Suprapubic skin (tissue), 4 donors: ENCODE data around the gene C20orf204. TPM values are rescaled to one million over a fixed set of nuclear protein-coding genes. Genes with fewer than 3 reads are reported as not detected.

ENCODE experiments used
- DNase-seq, 2 donors: peaks; one replicate each; pipeline ENCODE4 v3.0.0-alpha.2; 2019; ENCODE audit warnings: low spot score in 2 of 2
- H3K27ac ChIP-seq: fragments of 200-600 bp; sonication (generic); one replicate; pipeline ENCODE4 v1.5.1; 2019
- H3K27me3 ChIP-seq: fragments of 200-600 bp; sonication (generic); one replicate; pipeline ENCODE4 v1.5.1; 2019
- H3K36me3 ChIP-seq: fragments of 200-600 bp; sonication (generic); one replicate; pipeline ENCODE4 v1.5.1; 2019
- H3K4me1 ChIP-seq: fragments of 200-600 bp; sonication (generic); one replicate; pipeline ENCODE4 v1.5.1; 2019
- H3K4me3 ChIP-seq: fragments of 200-600 bp; sonication (generic); one replicate; pipeline ENCODE4 v1.5.1; 2019; ENCODE audit warnings: mild to moderate bottlenecking
- H3K9me3 ChIP-seq: fragments of 200-600 bp; sonication (generic); one replicate; pipeline ENCODE4 v1.5.1; 2019
- CTCF ChIP-seq, 2 donors: fragments of 200-600 bp in 1 of 2; fragments of 450-650 bp in 1 of 2; sonication (generic) in 1 of 2; IDR thresholded peaks; one replicate each; pipeline ENCODE4 v1.5.1; 2016 to 2019; ENCODE audit warnings: antibody characterized with exemption in 2 of 2, mild to moderate bottlenecking in 1 of 2, moderate library complexity in 1 of 2
- EP300 ChIP-seq: sonication (generic); formaldehyde crosslinking; IDR thresholded peaks from one replicate; pipeline ENCODE4 v1.6.1; 2017; ENCODE audit warnings: antibody characterized with exemption
- POLR2A ChIP-seq, 2 donors: fragments of 450-650 bp; IDR thresholded peaks; one replicate each; pipeline ENCODE4 v1.6.1; 2017; ENCODE audit warnings: antibody characterized with exemption in 2 of 2, mild to moderate bottlenecking in 2 of 2, moderate library complexity in 2 of 2
- POLR2AphosphoS5 ChIP-seq, 3 donors: sonication (generic); formaldehyde crosslinking; IDR thresholded peaks; one replicate each; pipeline ENCODE4 v1.6.1; 2017; ENCODE audit warnings: antibody characterized with exemption in 3 of 3
- WGBS: methylation state at CpG from one replicate; pipeline ENCODE4 v1.1.5; 2018; 5-methylcytosine and 5-hydroxymethylcytosine counted together
- total RNA-seq, 4 donors: library from RNA; depleted of rRNA; stranded (reverse); fragments of >200 nt; gene quantifications; one replicate each; pipeline ENCODE4 v1.1.0, GENCODE V29; 2016

Gene C20orf204
- total RNA-seq, 4 donors from 2014 or later, result 1.1 to 5.1 (median 1.8) TPM

DNA sequence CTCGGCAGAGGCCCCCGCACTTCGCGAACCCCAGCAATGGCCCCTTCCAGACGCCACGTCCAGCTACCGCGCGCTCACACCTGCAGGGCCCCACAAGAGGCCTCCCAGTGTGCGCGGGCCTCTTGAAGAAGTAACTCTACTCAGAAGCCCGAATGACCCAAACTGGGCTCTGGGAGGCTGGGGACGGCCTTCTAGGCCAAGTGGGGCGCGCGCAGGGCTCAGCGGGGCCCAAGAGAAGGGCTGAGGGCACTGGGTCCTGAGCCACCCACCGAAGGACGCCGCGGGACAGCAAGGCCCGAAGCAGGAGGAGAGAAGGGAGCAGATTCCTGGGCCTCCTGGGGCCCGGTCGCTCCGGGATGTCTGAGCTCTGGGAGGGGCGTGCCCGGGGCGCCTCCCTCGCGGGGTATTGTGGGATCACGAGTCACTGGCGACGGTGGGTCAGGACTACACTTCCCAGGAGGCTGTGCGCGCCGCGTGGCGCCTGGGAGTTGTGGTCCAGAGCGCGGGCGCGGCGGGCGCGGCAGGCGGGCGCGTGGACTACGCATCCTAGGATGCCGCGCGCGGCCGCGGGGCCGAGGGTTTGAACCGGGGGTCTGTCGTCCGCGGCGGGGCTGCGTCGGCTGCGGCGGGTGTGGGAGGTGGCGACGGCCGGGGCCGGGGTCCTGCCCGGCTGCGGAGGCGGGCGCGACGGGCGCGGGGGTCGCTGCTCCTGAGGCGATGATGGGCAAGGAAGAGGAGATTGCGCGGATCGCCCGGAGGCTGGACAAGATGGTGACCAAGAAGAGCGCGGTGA is 26.8 kb downstream of the C20orf204 start, which contains the start of gene TCEA2:
TSS of gene TCEA2 (plus strand) at position 603 of the 793 bp plus-strand sequence. CDS start at position 718, 115 bp downstream.
- under 1% methylated on average over 53 of the region's 85 CpGs for WGBS
- H3K4me1 ChIP-seq, result peaks cover 42% of the 10 kb centered on the region
- peak; percentile 98 for DNase-seq
- H3K4me3 ChIP-seq, result peak within 1 kb of the TSS; percentile 89
- no peaks in the 10 kb centered on the region for H3K36me3 ChIP-seq
- no peaks in the 10 kb centered on the region for H3K27me3 ChIP-seq
- TF ChIP-seq EP300, result no peak
- peak in 1 of 2 donors; percentile 43 for TF ChIP-seq POLR2A (IDR thresholded peaks at IDR 0.05)
- no peak for TF ChIP-seq CTCF (IDR thresholded peaks at IDR 0.05)
- TF ChIP-seq POLR2AphosphoS5 (IDR thresholded peaks at IDR 0.05), result peak in 2 of 3 donors; percentile 67
- no peaks in the 10 kb centered on the region for H3K9me3 ChIP-seq
- H3K27ac ChIP-seq, result peak within 1 kb of the TSS; percentile 76

DNA sequence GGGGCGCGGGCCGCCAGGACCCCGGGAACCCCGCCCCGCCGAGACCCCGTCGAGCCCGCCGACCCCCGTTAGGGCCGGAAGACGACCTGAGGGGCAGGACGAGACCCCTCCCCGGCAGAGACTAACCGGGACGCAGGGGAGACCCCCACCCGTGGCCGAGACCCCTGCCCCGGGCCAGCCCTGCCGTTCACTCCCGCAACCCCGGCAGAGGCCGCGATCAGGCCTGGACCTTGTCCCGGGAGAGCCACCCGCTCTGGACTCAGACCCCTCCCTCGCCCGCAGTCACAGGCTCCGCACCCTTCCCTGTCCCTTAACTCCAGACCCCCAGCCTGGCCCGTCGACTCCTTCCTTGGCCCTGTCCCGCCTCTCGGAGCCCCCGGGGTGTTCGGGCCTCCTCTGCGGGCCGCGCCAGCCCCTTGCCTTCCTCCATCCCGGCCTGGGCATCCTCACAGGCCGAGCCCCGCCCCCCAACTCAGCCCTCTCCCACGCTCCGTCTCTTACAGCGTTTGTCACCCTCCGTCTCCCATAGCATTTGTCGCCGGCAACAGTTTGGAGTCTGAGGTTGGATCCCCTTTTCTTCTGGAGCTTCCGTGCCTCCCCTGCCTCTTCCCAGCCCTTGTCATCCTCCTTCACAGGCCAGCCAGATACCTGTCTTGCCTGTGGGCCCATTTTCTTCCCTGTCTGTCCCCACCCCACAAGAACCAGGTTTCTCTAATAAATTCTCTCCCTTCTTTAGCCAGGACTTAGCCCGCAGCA is 27.6 kb downstream of the C20orf204 start:
- 7% methylated on average over 16 of the region's 51 CpGs for WGBS
- DNase-seq, result no peak
- TF ChIP-seq CTCF (IDR thresholded peaks at IDR 0.05), result no peak
- TF ChIP-seq POLR2AphosphoS5 (IDR thresholded peaks at IDR 0.05), result no peak
- TF ChIP-seq EP300, result no peak
- no peak for TF ChIP-seq POLR2A (IDR thresholded peaks at IDR 0.05)
- Histone ChIP-seq H3K4me3 (peak overlapping the region; percentile 89), H3K36me3 (no peaks in the 10 kb centered on the region), H3K9me3 (no peaks in the 10 kb centered on the region), H3K27ac (peak overlapping the region; percentile 76), H3K27me3 (no peaks in the 10 kb centered on the region), H3K4me1 (peaks cover 40% of the 10 kb centered on the region)

GRCh38 chr20:64064145-64064698 is 28.2 kb downstream of the C20orf204 start:
- Histone ChIP-seq H3K9me3 (no peaks in the 10 kb centered on the region), H3K4me3 (peak overlapping the region; percentile 89), H3K36me3 (no peaks in the 10 kb centered on the region), H3K27ac (no peak overlapping the region), H3K4me1 (peaks cover 40% of the 10 kb centered on the region), H3K27me3 (no peaks in the 10 kb centered on the region)
- TF ChIP-seq POLR2AphosphoS5 (IDR thresholded peaks at IDR 0.05), result no peak
- TF ChIP-seq CTCF (IDR thresholded peaks at IDR 0.05), result no peak
- TF ChIP-seq POLR2A (IDR thresholded peaks at IDR 0.05), result no peak
- TF ChIP-seq EP300, result no peak
- DNase-seq, result no peak
- WGBS, result 19% methylated on average over 7 of the region's 12 CpGs

- no peak overlapping the region for H3K27ac ChIP-seq
- TF ChIP-seq POLR2A (IDR thresholded peaks at IDR 0.05), result no peak
- TF ChIP-seq CTCF (IDR thresholded peaks at IDR 0.05), result no peak
- TF ChIP-seq EP300, result no peak
- no peak for TF ChIP-seq POLR2AphosphoS5 (IDR thresholded peaks at IDR 0.05)
- WGBS, result 51% methylated on average over 27 of the region's 27 CpGs
- no peak overlapping the region for H3K4me3 ChIP-seq
- H3K27me3 ChIP-seq, result no peaks in the 10 kb centered on the region
- peaks cover 40% of the 10 kb centered on the region for H3K4me1 ChIP-seq
- no peak for DNase-seq
- H3K9me3 ChIP-seq, result no peaks in the 10 kb centered on the region
- no peaks in the 10 kb centered on the region for H3K36me3 ChIP-seq
Observed at GRCh38 chr20:64065062-64065973, 29.3 kb downstream of the C20orf204 start.
